SK-N-SH treated with all-trans-retinoic acid at 6 μM for 48 hours (cell line): ENCODE data around the gene C15orf61.

Experiments used
- ESRRG ChIP-seq: fragments of 250-450 bp; sonication (Bioruptor Pico); IDR thresholded peaks from 2 replicates; pipeline ENCODE4 v1.6.1; 2021; ENCODE audit warnings: mild to moderate bottlenecking
- ZFP3 ChIP-seq: fragments of 250-450 bp; sonication (Bioruptor Pico); IDR thresholded peaks from 2 replicates; pipeline ENCODE4 v1.5.0; 2020; ENCODE audit warnings: mild to moderate bottlenecking, moderate library complexity

- TF ChIP-seq ZFP3 (CRISPR knock-in tag) = no peak
- TF ChIP-seq ESRRG (CRISPR knock-in tag) = no peak
These were observed 456 bp upstream of the C15orf61 start for GRCh38 chr15:67520321-67521028.
